Esophagus squamous epithelium (tissue), 5 donors: ENCODE data around the gene TRAF2. TPM values are rescaled to one million over a fixed set of nuclear protein-coding genes. Genes with fewer than 3 reads are reported as not detected.

Source experiments
- DNase-seq: peaks from one replicate; lab custom pipeline; 2025; lab: John Stamatoyannopoulos, UW
- H3K27ac ChIP-seq, 4 donors: fragments of 200-600 bp; sonication (generic); one replicate each; pipeline ENCODE4 v1.5.1; 2016 to 2019; ENCODE audit warnings: mild to moderate bottlenecking in 1 of 4
- H3K27me3 ChIP-seq, 4 donors: fragments of 200-600 bp; sonication (generic); 1 replicate in 3 of 4; 2 replicates in 1 of 4; pipeline versions ENCODE4 v1.5.1 to v1.6.0; 2017 to 2021; ENCODE audit warnings: antibody characterized with exemption in 1 of 4
- H3K36me3 ChIP-seq, 3 donors: fragments of 200-600 bp; sonication (generic); one replicate each; pipeline ENCODE4 v1.5.1; 2016 to 2019
- H3K4me1 ChIP-seq, 3 donors: fragments of 200-600 bp; sonication (generic); one replicate each; pipeline ENCODE4 v1.5.1; 2017 to 2019
- H3K4me3 ChIP-seq, 4 donors: fragments of 200-600 bp; sonication (generic); 1 replicate in 3 of 4; 2 replicates in 1 of 4; pipeline ENCODE4 v1.5.1; 2016 to 2019; ENCODE audit warnings: mild to moderate bottlenecking in 2 of 4, moderate library complexity in 1 of 4
- H3K9me3 ChIP-seq, 3 donors: fragments of 200-600 bp; sonication (generic); one replicate each; pipeline ENCODE4 v1.5.1; 2016 to 2019
- POLR2A ChIP-seq, 4 donors: fragments of 450-650 bp; IDR thresholded peaks; one replicate each; pipeline ENCODE4 v1.6.1; 2017; ENCODE audit warnings: antibody characterized with exemption in 4 of 4, mild to moderate bottlenecking in 4 of 4, moderate library complexity in 3 of 4
- WGBS, 2 donors: methylation state at CpG; one replicate each; pipeline ENCODE4 v1.1.5; 2018; 5-methylcytosine and 5-hydroxymethylcytosine counted together
- intact Hi-C: fragments of 100-400 bp; cut with DNase I; formaldehyde crosslinking; loops from one replicate; pipeline ENCODE4 v1.15.0; 2022
- total RNA-seq, 4 donors: library from RNA; depleted of rRNA; stranded (reverse); fragments of >200 nt; gene quantifications; one replicate each; pipeline ENCODE4 v1.1.0, GENCODE V29; 2016
- TF ChIP-seq, protein P1 (sequence below), 6 experiments: fragments of 450-650 bp in 4 of 6; fragments of 200-600 bp in 2 of 6; sonication (generic) in 2 of 6; IDR thresholded peaks; one replicate each; pipeline ENCODE4 v1.5.1; 2016 to 2019; ENCODE audit warnings: antibody characterized with exemption in 6 of 6, mild to moderate bottlenecking in 4 of 6, moderate library complexity in 4 of 6
- donor health status: DM: yes; HTN: yes; CAD: no.

TRAF2 gene
- total RNA-seq, 4 donors from 2014 or later: 8.0 to 20.9 (median 13.2) TPM

GRCh38 chr9:136958898-136959850 lies 72.9 kb downstream of the TRAF2 start:
- peaks cover 12 to 26% (median 12%) of the 10 kb centered on the region in 3 donors for H3K4me1 ChIP-seq
- no peak for DNase-seq
- WGBS, 2 donors: 95 to 100% methylated on average over 1 to 15 of the region's 28 CpGs
- no peak for TF ChIP-seq POLR2A (IDR thresholded peaks at IDR 0.05)
- TF ChIP-seq, protein P1, sequence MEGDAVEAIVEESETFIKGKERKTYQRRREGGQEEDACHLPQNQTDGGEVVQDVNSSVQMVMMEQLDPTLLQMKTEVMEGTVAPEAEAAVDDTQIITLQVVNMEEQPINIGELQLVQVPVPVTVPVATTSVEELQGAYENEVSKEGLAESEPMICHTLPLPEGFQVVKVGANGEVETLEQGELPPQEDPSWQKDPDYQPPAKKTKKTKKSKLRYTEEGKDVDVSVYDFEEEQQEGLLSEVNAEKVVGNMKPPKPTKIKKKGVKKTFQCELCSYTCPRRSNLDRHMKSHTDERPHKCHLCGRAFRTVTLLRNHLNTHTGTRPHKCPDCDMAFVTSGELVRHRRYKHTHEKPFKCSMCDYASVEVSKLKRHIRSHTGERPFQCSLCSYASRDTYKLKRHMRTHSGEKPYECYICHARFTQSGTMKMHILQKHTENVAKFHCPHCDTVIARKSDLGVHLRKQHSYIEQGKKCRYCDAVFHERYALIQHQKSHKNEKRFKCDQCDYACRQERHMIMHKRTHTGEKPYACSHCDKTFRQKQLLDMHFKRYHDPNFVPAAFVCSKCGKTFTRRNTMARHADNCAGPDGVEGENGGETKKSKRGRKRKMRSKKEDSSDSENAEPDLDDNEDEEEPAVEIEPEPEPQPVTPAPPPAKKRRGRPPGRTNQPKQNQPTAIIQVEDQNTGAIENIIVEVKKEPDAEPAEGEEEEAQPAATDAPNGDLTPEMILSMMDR (IDR thresholded peaks at IDR 0.05): no peak
- intact Hi-C loops: no loop called here
- H3K4me3 ChIP-seq: no peak overlapping the region
- no peaks in the 10 kb centered on the region for H3K36me3 ChIP-seq
- H3K27ac ChIP-seq: peak overlapping the region in 1 of 4 donors; percentile 9
- no peaks in the 10 kb centered on the region for H3K27me3 ChIP-seq
- no peaks in the 10 kb centered on the region for H3K9me3 ChIP-seq

GRCh38 chr9:136960212-136960937 lies 74.1 kb downstream of the TRAF2 start:
- no peak for DNase-seq
- intact Hi-C loops: no loop called here
- Histone ChIP-seq H3K27me3 (no peaks in the 10 kb centered on the region), H3K27ac (no peak overlapping the region), H3K36me3 (no peaks in the 10 kb centered on the region), H3K4me1 (peaks cover 18 to 37% (median 19%) of the 10 kb centered on the region in 3 donors), H3K4me3 (no peak overlapping the region), H3K9me3 (no peaks in the 10 kb centered on the region)
- no peak for TF ChIP-seq POLR2A (IDR thresholded peaks at IDR 0.05)
- TF ChIP-seq, protein P1 (IDR thresholded peaks at IDR 0.05): no peak
- WGBS, 2 donors: 77 to 100% methylated on average over 6 to 14 of the region's 19 CpGs

DNA sequence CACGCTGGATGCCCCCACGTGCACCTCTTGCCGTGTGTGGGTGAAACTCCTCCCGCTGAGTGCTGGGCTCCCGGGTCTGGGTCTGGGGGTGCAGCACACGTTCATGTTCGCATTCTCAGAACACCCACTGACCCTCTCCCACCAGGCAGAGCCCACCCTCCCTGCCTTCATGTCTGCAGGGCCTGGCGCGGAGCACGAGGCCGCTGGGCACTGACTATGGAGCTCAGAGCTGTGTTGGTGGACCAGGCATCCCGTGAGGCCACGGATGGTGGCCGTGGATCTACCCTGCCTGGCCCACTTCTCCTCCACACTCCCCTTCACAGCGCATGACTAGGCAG lies 74.6 kb downstream of the TRAF2 start:
- Histone ChIP-seq H3K27ac (peak overlapping the region in 1 of 4 donors; percentile 13), H3K4me3 (no peak overlapping the region), H3K4me1 (peaks cover 19 to 40% (median 19%) of the 10 kb centered on the region in 3 donors), H3K27me3 (no peaks in the 10 kb centered on the region), H3K9me3 (no peaks in the 10 kb centered on the region), H3K36me3 (no peaks in the 10 kb centered on the region)
- DNase-seq: no peak
- intact Hi-C loops: no loop called here
- no peak for TF ChIP-seq POLR2A (IDR thresholded peaks at IDR 0.05)
- TF ChIP-seq, protein P1 (IDR thresholded peaks at IDR 0.05): no peak
- WGBS, 2 donors: 62 to 82% methylated on average over 3 to 8 of the region's 15 CpGs

DNA sequence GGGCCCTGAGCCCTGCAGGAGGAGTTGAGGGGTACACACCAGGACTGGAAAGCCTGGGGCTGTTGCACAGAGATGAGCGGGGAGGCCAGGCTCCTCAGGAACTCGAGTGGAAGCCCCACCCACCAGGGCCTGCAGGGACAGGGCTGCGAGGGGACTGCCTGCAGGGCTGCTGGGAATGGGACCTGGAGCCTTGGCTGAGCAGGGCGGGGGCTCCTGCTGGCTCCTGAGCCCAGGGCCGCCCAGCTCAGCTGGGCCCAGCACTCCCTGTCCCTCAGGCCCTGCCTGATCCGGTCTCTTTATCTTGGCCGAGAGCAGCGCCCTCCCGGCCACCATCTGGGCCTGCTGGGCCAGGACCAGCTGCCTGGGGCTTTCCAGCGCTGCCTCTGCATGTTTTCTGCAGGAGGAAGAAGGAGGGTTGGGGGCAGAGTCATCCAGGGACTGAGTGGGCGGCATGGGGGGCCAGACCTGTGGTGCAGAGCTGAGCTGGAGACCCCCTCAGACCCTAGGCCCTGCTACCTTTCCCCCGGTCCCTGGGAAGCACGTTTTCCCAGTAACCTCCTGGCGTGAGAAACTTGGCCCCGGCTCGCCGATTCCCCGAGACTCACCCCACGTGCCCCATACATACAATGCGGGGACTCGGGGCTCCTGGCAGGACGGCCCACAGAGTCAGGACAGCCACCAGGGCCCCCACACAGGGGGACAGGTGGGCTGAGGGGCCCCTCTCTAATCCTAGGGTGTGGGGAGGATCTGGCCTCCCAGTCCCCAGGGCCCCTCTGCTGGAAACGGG lies 75.2 kb downstream of the TRAF2 start:
- Histone ChIP-seq H3K36me3 (no peaks in the 10 kb centered on the region), H3K27me3 (no peaks in the 10 kb centered on the region), H3K4me3 (no peak overlapping the region), H3K4me1 (peaks cover 23 to 46% (median 23%) of the 10 kb centered on the region in 3 donors), H3K9me3 (no peaks in the 10 kb centered on the region), H3K27ac (peak overlapping the region in 1 of 4 donors; percentile 13)
- intact Hi-C loops: no loop called here
- 32 to 42% methylated on average over 7 to 11 of the region's 23 CpGs for WGBS, 2 donors
- no peak for TF ChIP-seq POLR2A (IDR thresholded peaks at IDR 0.05)
- TF ChIP-seq, protein P1 (IDR thresholded peaks at IDR 0.05): no peak
- no peak for DNase-seq
